Activated T-cell treated with anti-CD3 and anti-CD28 coated beads, Interleukin-2, amount 50 U/mL, for 72 hours (primary cell): Measurements from ENCODE around the gene ADAMTS17. TPM values are rescaled to one million over a fixed set of nuclear protein-coding genes. Genes with fewer than 3 reads are reported as not detected.

Experiments used
- ATAC-seq, 2 donors: fragments of 150-1000 bp; cut with Tn5 transposase; replicated peaks in 1 of 2; 2 replicates each; pipeline ENCODE4 v1.10.0; 2021; ENCODE audit warnings: moderate library complexity in 2 of 2, mild to moderate bottlenecking in 1 of 2
- DNase-seq, 2 donors: peaks; one replicate each; pipeline ENCODE4 v3.0.0; 2021 to 2022; ENCODE audit warnings: mixed read lengths in 1 of 2
- H3K27ac Mint-ChIP-seq: one replicate; pipeline ENCODE4 v1.8.0; 2022; ENCODE audit warnings: mild to moderate bottlenecking, moderate library complexity, mixed read lengths
- H3K27me3 Mint-ChIP-seq: one replicate; pipeline ENCODE4 v1.8.0; 2022; ENCODE audit warnings: low read depth, mixed read lengths
- H3K36me3 Mint-ChIP-seq, 2 donors: one replicate each; pipeline ENCODE4 v1.8.0; 2022; ENCODE audit warnings: mixed read lengths in 2 of 2, mild to moderate bottlenecking in 1 of 2; ENCODE audit not compliant: insufficient read depth in 2 of 2
- H3K4me1 Mint-ChIP-seq: one replicate; pipeline ENCODE4 v1.8.0; 2022; ENCODE audit warnings: low read depth, mixed read lengths
- H3K4me3 Mint-ChIP-seq, 2 donors: one replicate each; pipeline ENCODE4 v1.8.0; 2022; ENCODE audit warnings: mild to moderate bottlenecking in 2 of 2, mixed read lengths in 2 of 2, moderate library complexity in 2 of 2
- H3K9me3 Mint-ChIP-seq, 2 donors: one replicate each; pipeline ENCODE4 v1.8.0; 2022; ENCODE audit warnings: mixed read lengths in 2 of 2
- total RNA-seq, 2 donors: library from RNA; stranded (reverse); gene quantifications; one replicate each; pipeline ENCODE4 v1.2.3, GENCODE V29; 2022

The ADAMTS17 gene
- total RNA-seq, 2 donors from 2014 or later = 2.4 to 2.6 TPM

- H3K9me3 Mint-ChIP-seq = no peaks in the 10 kb centered on the region
- H3K27ac Mint-ChIP-seq = no peak overlapping the region
- H3K27me3 Mint-ChIP-seq = no peaks in the 10 kb centered on the region
- peaks cover 21% of the 10 kb centered on the region for H3K4me1 Mint-ChIP-seq
- ATAC-seq = no peak
- no peaks in the 10 kb centered on the region for H3K36me3 Mint-ChIP-seq
- DNase-seq = no peak
- H3K4me3 Mint-ChIP-seq = no peak overlapping the region
Measured at GRCh38 chr15:99999282-100000070, 342.3 kb downstream of the ADAMTS17 start.

- DNase-seq = no peak
- H3K4me3 Mint-ChIP-seq = no peak overlapping the region
- no peaks in the 10 kb centered on the region for H3K27me3 Mint-ChIP-seq
- no peaks in the 10 kb centered on the region for H3K9me3 Mint-ChIP-seq
- ATAC-seq = no peak
- H3K4me1 Mint-ChIP-seq = peaks cover 21% of the 10 kb centered on the region
- H3K36me3 Mint-ChIP-seq = no peaks in the 10 kb centered on the region
- no peak overlapping the region for H3K27ac Mint-ChIP-seq
Measured at GRCh38 chr15:99998661-99999101, 343.1 kb downstream of the ADAMTS17 start.

DNA sequence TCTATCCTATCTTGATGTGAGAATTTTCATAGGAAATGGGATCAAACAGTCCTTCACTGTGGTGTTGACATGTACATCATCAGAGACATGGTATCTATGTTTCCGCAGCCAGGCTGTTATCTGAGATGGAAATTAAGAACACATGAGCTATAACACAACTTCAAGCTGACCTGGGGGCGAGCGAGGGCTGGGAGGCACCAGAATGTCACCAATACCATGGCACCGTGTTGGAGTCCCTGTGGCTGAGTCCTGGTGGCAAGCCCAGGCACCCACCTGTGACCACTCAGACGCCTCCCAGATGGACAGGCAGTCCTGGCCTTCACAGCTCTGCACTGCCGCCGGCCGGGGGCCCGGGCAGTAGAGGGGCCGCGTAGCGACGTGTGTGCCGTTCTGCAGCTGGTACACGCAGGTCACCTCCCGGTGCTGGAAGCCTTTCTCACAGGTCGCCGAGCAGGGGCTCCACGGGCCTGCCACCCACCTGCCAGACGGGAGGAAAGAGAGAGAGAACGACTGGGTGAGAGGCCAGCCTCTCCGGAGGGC, 344.6 kb downstream of the ADAMTS17 start:
- DNase-seq (no peak), ATAC-seq (no peak)
- Mint-ChIP-seq H3K36me3 (no peaks in the 10 kb centered on the region), H3K4me1 (peaks cover 14% of the 10 kb centered on the region), H3K27me3 (no peaks in the 10 kb centered on the region), H3K9me3 (no peaks in the 10 kb centered on the region), H3K4me3 (no peak overlapping the region), H3K27ac (no peak overlapping the region)

DNA sequence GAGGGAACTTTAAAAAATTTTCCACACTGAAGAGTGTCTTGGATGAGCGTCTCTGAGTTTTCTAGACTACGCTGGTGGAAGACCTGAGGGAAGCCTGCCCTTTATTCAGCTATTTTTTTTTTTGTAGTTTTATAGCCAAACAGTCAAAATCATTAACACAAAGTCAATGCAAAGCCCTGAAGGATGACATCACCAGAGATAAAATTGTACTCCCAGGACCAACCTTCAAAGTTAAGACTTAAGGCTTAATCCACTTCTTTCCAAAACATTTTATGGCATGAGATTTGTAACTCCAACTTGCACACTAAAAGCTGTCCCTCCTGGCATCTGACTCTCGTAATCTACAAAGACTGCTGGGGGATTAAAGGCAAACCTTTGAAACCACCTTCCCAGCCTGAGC, 345.1 kb downstream of the ADAMTS17 start:
- Mint-ChIP-seq H3K4me1 (peaks cover 14% of the 10 kb centered on the region), H3K36me3 (no peaks in the 10 kb centered on the region), H3K9me3 (no peaks in the 10 kb centered on the region), H3K27me3 (no peaks in the 10 kb centered on the region), H3K27ac (no peak overlapping the region), H3K4me3 (no peak overlapping the region)
- DNase-seq = no peak
- ATAC-seq = no peak

DNA sequence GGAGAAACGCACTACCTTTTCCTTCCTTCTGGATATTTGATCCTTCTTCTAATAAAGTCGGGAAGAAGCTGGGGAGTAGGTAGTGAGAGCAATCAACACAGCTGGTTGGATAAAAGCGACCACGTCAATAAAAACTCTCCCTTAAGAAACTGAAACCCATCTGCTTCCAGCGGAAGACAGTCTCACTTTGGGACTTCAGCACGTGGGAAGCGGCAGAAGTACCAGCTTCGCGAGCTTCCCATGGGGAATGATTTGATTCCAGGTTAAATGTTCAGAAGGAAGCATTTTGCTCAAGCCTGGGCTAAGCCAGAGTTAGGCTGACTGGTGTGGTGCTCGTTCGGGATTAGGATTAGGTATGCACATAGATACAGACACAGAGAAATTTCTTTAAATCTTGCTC, 346.2 kb downstream of the ADAMTS17 start:
- no peak overlapping the region for H3K27ac Mint-ChIP-seq
- H3K9me3 Mint-ChIP-seq = no peaks in the 10 kb centered on the region
- no peak overlapping the region for H3K4me3 Mint-ChIP-seq
- peaks cover 6% of the 10 kb centered on the region for H3K4me1 Mint-ChIP-seq
- no peak for DNase-seq
- ATAC-seq = no peak
- no peaks in the 10 kb centered on the region for H3K36me3 Mint-ChIP-seq
- H3K27me3 Mint-ChIP-seq = no peaks in the 10 kb centered on the region

- Mint-ChIP-seq H3K27me3 (no peaks in the 10 kb centered on the region), H3K4me1 (no peaks in the 10 kb centered on the region), H3K9me3 (no peaks in the 10 kb centered on the region), H3K27ac (no peak overlapping the region), H3K36me3 (no peaks in the 10 kb centered on the region), H3K4me3 (no peak overlapping the region)
- no peak for DNase-seq
- ATAC-seq = no peak
Measured at GRCh38 chr15:99994849-99995248, 346.9 kb downstream of the ADAMTS17 start.

DNA sequence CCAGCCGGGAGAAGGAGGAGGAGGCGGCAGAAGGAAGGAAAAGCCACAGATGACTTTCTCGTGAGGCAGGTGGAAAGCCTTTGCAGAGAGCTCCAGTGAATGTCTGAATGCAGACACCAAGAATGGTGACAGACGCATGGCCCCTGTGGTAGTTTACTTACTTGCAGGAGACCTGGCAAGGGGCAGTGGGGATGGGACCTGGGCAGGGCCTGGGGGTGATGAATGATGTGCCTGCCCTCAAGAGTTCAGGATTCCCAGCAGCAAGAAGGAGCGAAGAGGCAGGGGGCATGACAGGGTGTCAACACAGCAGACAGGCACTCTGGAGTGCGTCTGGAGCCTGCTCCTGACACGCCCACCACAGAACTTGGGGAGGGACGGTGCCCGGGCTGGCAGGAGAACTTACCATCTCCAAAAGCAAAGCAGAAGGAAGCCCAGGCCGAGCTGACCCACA, 348.1 kb downstream of the ADAMTS17 start:
- ATAC-seq (no peak), DNase-seq (no peak)
- H3K4me3 Mint-ChIP-seq = no peak overlapping the region
- H3K36me3 Mint-ChIP-seq = no peaks in the 10 kb centered on the region
- no peak overlapping the region for H3K27ac Mint-ChIP-seq
- H3K4me1 Mint-ChIP-seq = no peaks in the 10 kb centered on the region
- no peaks in the 10 kb centered on the region for H3K27me3 Mint-ChIP-seq
- no peaks in the 10 kb centered on the region for H3K9me3 Mint-ChIP-seq

- H3K4me1 Mint-ChIP-seq = no peaks in the 10 kb centered on the region
- no peaks in the 10 kb centered on the region for H3K36me3 Mint-ChIP-seq
- no peak for DNase-seq
- no peaks in the 10 kb centered on the region for H3K27me3 Mint-ChIP-seq
- no peak for ATAC-seq
- peaks cover 1% of the 10 kb centered on the region in 2 donors for H3K9me3 Mint-ChIP-seq
- no peak overlapping the region for H3K4me3 Mint-ChIP-seq
- no peak overlapping the region for H3K27ac Mint-ChIP-seq
Measured at GRCh38 chr15:99993262-99993661, 348.5 kb downstream of the ADAMTS17 start.

DNA sequence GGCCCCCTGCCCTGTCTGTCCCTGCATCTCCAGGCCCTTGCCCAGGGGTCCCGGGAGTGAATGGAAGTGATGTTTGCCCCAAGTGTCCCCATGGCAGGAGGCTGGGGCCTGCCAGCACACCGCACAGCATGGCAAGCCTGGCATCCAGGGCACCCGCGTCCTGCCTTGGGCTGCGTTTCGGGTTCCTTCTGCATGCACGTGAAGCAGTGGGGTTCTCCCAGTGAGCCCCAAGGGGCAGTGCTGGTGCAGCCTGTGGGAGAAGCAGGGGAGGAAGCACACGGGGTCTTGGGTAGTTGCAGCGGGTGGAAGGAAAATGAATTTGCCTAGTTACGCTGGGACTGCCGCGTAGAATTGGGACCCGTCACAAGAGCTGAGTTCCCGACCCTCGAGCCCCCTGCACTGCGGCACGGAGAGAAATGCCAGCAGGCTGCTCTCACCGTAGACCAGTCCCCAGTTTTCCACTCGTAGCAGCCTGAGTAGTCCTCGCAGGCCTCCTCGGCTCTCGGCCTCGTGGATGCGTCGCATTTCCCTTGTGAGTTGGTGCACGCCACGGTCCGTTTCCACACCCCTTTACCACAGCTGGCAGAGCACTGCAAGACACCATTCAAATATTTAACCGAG, 349.1 kb downstream of the ADAMTS17 start:
- no peaks in the 10 kb centered on the region for H3K36me3 Mint-ChIP-seq
- no peak for ATAC-seq

GRCh38 chr15:99989095-99989494, 352.7 kb downstream of the ADAMTS17 start:
- DNase-seq = no peak
- no peaks in the 10 kb centered on the region for H3K27me3 Mint-ChIP-seq
- no peak for ATAC-seq
- H3K4me3 Mint-ChIP-seq = no peak overlapping the region
- no peak overlapping the region for H3K27ac Mint-ChIP-seq
- H3K9me3 Mint-ChIP-seq = peaks cover 2 to 3% of the 10 kb centered on the region in 2 donors
- peaks cover 11% of the 10 kb centered on the region for H3K4me1 Mint-ChIP-seq
- no peaks in the 10 kb centered on the region for H3K36me3 Mint-ChIP-seq

More for the DNA sequence above, 349.1 kb downstream of the ADAMTS17 start:
- Mint-ChIP-seq H3K27ac (no peak overlapping the region), H3K4me3 (no peak overlapping the region), H3K9me3 (peaks cover 2 to 3% of the 10 kb centered on the region in 2 donors), H3K4me1 (no peaks in the 10 kb centered on the region), H3K27me3 (no peaks in the 10 kb centered on the region)
- no peak for DNase-seq

GRCh38 chr15:99987701-99988100, 354.1 kb downstream of the ADAMTS17 start:
- Mint-ChIP-seq H3K4me3 (no peak overlapping the region), H3K27ac (no peak overlapping the region), H3K9me3 (peaks cover 2 to 3% of the 10 kb centered on the region in 2 donors), H3K4me1 (peaks cover 22% of the 10 kb centered on the region), H3K27me3 (no peaks in the 10 kb centered on the region), H3K36me3 (no peaks in the 10 kb centered on the region)
- ATAC-seq = no peak
- no peak for DNase-seq

- Mint-ChIP-seq H3K27me3 (no peaks in the 10 kb centered on the region), H3K4me1 (peaks cover 22% of the 10 kb centered on the region), H3K4me3 (no peak overlapping the region), H3K27ac (no peak overlapping the region), H3K36me3 (no peaks in the 10 kb centered on the region), H3K9me3 (peaks cover 2 to 3% of the 10 kb centered on the region in 2 donors)
- no peak for ATAC-seq
- DNase-seq = no peak
Measured at GRCh38 chr15:99987119-99987506, 354.7 kb downstream of the ADAMTS17 start.

DNA sequence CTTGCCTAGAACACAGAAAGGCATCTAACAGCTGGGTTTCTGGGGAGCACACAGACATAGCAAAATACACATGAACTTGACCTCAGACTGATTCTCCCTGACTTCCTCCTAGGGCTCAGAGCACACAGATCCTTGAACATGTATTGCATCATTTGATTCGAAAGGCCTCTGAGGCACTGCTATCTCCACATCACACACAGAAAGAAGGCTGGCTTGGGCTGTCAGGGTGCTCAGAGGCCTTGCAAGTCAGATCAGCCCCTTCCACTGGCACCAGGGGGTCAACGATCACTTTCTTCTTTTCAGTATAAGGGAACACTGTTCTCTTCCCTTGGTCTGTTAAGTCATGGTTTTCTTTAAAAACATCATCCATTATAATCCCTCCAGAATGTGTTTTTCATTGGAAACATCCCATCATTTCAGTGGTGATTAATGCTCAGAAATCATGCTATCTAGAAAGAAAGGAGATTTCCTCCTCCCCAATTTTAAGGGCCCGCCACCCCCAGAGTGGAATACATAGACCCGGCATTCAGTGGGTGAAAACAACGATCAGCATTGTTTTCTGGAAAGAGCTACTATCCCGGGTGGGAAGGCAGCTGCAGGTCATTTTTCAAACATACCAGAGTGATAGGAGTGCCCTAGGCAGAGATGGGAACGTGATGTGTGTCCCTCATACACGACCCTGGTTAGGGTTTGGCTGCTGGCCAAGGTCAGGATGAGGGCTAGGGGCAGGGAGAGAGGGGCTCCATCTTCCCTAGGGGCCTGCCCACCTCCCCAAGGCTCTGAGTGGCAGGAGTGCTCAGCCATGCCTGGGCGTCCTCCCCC, 355.3 kb downstream of the ADAMTS17 start:
- no peak overlapping the region for H3K27ac Mint-ChIP-seq

More for the DNA sequence above, 355.3 kb downstream of the ADAMTS17 start:
- DNase-seq (peak in 1 of 2 donors; percentile 18), ATAC-seq (peak; percentile 35 to 75)
- H3K36me3 Mint-ChIP-seq = no peaks in the 10 kb centered on the region
- peaks cover 2 to 3% of the 10 kb centered on the region in 2 donors for H3K9me3 Mint-ChIP-seq
- no peaks in the 10 kb centered on the region for H3K27me3 Mint-ChIP-seq
- H3K4me1 Mint-ChIP-seq = peaks cover 22% of the 10 kb centered on the region
- no peak overlapping the region for H3K4me3 Mint-ChIP-seq
